ENCODE measurements around the gene TMEM97. TPM values are rescaled to one million over a fixed set of nuclear protein-coding genes. Genes with fewer than 3 reads are reported as not detected.

The TMEM97 gene
- total and polyA plus RNA-seq, 9 of the 15 experiments (the other 6 are each of a cell fraction or from before 2014, with no cell fraction given) = 34.6 to 121 (median 76.0) TPM

- no peaks in the 10 kb centered on the region for H3K27me3 ChIP-seq (ENCODE audit: control insufficient read depth in 2 of 2, insufficient read depth in 2 of 2, low read length in 2 of 2)
- no peaks in the 10 kb centered on the region for H3K79me2 ChIP-seq (ENCODE audit: control insufficient read depth, insufficient read depth, low read length)
- ATAC-seq (no peak), DNase-seq (ENCODE audit: extremely low read depth in 1 of 4, low spot score in 3 of 4) (no peak), FAIRE-seq (no peak)
- ChIA-PET CTCF (ENCODE audit: low intra/inter-chr PET ratio) (no interaction called here), POLR2A (no interaction called here)
- no peak overlapping the region for H3K4me3 ChIP-seq
- H3K4me1 ChIP-seq (replicated peaks in 1 of 2; ENCODE audit: control insufficient read depth in 2 of 2, insufficient read depth in 2 of 2, low read length in 2 of 2) = no peaks in the 10 kb centered on the region
- no peak overlapping the region for H3K4me2 ChIP-seq (ENCODE audit: insufficient read depth, low read length)
- H3K27ac ChIP-seq (ENCODE audit: extremely low read depth, low read depth, low read length) = no peak overlapping the region
- intact Hi-C loops (cut with micrococcal nuclease) (no loop called here), in situ Hi-C loops (cut with MboI) (no loop called here)
- H3K9ac ChIP-seq (ENCODE audit: insufficient read depth in 1 of 2, low read depth in 2 of 2, low read length in 2 of 2) = no peak overlapping the region
- BruUV-seq (replicated peaks) = no TSS peak
- no peaks in the 10 kb centered on the region for H4K20me1 ChIP-seq (replicated peaks; ENCODE audit: control insufficient read depth, insufficient read depth, low read length)
- WGBS (ENCODE audit: insufficient coverage, low coverage, missing lambda C conversion rate) = 59% methylated on average over 3 of the region's 3 CpGs
- H3K9me1 ChIP-seq (ENCODE audit: control insufficient read depth, insufficient read depth, low read length) = no peaks in the 10 kb centered on the region
- H3K36me3 ChIP-seq (ENCODE audit: control insufficient read depth, insufficient read depth, low read length) = no peaks in the 10 kb centered on the region
- H3K9me3 ChIP-seq (replicated peaks; ENCODE audit: control insufficient read depth, insufficient read depth, low read depth, low read length) = no peaks in the 10 kb centered on the region
- no peak for TF ChIP-seq CSDE1 (IDR thresholded peaks at IDR 0.05)
- no peak for TF ChIP-seq TEAD4 (IDR thresholded peaks at IDR 0.05; ENCODE audit: low read length)
- no peak for TF ChIP-seq TEAD4 (CRISPR knock-in tag; IDR thresholded peaks at IDR 0.05; ENCODE audit: borderline replicate concordance)
- no peak for TF ChIP-seq ZC3H11A (IDR thresholded peaks at IDR 0.05; ENCODE audit: low read depth, low read length)
- no peak for TF ChIP-seq RNF2 (IDR thresholded peaks at IDR 0.05)
- no peak for TF ChIP-seq DEAF1 (CRISPR knock-in tag; IDR thresholded peaks at IDR 0.05)
- no peak for TF ChIP-seq THRAP3 (IDR thresholded peaks at IDR 0.05; ENCODE audit: borderline replicate concordance)
- no peak for TF ChIP-seq MLLT1 (IDR thresholded peaks at IDR 0.05)
- TF ChIP-seq ZNF668 (CRISPR knock-in tag; IDR thresholded peaks at IDR 0.05) = no peak
- TF ChIP-seq ZHX1 (conservative IDR thresholded peaks at IDR 0.05; ENCODE audit: low read length) = no peak
- TF ChIP-seq PRDM10 (IDR thresholded peaks at IDR 0.05; ENCODE audit: partially characterized antibody) = no peak
- no peak for TF ChIP-seq ZBTB43 (CRISPR knock-in tag; IDR thresholded peaks at IDR 0.05)
- H2AFZ ChIP-seq (ENCODE audit: low read depth, low read length) = no peak overlapping the region
Measured at GRCh38 chr17:28298449-28298848, 20.6 kb upstream of the TMEM97 start.

Data from K562 (cell line).